HepG2 (cell line): ENCODE results near the gene SPNS3. TPM values are rescaled to one million over a fixed set of nuclear protein-coding genes. Genes with fewer than 3 reads are reported as not detected.

Source experiments
- MATR3 ChIP-seq: sonication (generic); formaldehyde crosslinking; IDR thresholded peaks from 2 replicates; pipeline ENCODE4 v1.4.0; 2020; ENCODE audit warnings: missing genetic modification reagents
- SAFB2 ChIP-seq: sonication (generic); formaldehyde crosslinking; IDR thresholded peaks from 2 replicates; pipeline ENCODE4 v1.5.1; 2020; ENCODE audit warnings: missing genetic modification reagents, low read depth, mild to moderate bottlenecking, borderline replicate concordance
- STAT5B ChIP-seq: sonication (generic); formaldehyde crosslinking; IDR thresholded peaks from 2 replicates; pipeline ENCODE4 v1.4.0; 2020; ENCODE audit warnings: missing genetic modification reagents
- ZNF446 ChIP-seq: sonication (generic); formaldehyde crosslinking; IDR thresholded peaks from 2 replicates; pipeline ENCODE4 v1.5.0; 2020; ENCODE audit warnings: mild to moderate bottlenecking, missing genetic modification reagents
- polyA plus RNA-seq, 8 experiments: library from polyadenylated mRNA; depleted of rRNA in 3 of 8; stranded (reverse) in 7 of 8; unstranded in 1 of 8; fragments of >200 nt; fragmentation: Illumina TruSeq in 4 of 8; extraction: Trizol in 4 of 8; gene quantifications; 2 replicates each; pipeline versions ENCODE4 v1.2.1 to v1.2.3, GENCODE V29; 2011 to 2016; ENCODE audit warnings: low read depth in 4 of 8, missing spikeins in 1 of 8, mixed read lengths in 1 of 8; ENCODE audit not compliant: insufficient read depth in 1 of 8
- total RNA-seq, 5 experiments: library from RNA; depleted of rRNA; stranded (reverse); fragments of >200 nt; fragmentation: Illumina TruSeq; extraction: Trizol; gene quantifications; 2 replicates each; pipeline ENCODE4 v1.2.3, GENCODE V29; 2016; ENCODE audit warnings: low read depth in 1 of 5
- TF ChIP-seq, protein P1 (sequence below), 2 experiments: fragments of 450-650 bp in 1 of 2; sonication (generic) in 1 of 2; formaldehyde crosslinking in 1 of 2; IDR thresholded peaks; 2 replicates each; pipeline versions ENCODE4 v1.6.1 to v1.8.0; 2016 to 2022; ENCODE audit warnings: antibody characterized with exemption in 1 of 2, mild to moderate bottlenecking in 1 of 2, missing genetic modification reagents in 1 of 2

Gene SPNS3
- total and polyA plus RNA-seq, 2 of the 13 experiments (the other 11 are each of a cell fraction or from before 2014, with no cell fraction given) = not detected

DNA sequence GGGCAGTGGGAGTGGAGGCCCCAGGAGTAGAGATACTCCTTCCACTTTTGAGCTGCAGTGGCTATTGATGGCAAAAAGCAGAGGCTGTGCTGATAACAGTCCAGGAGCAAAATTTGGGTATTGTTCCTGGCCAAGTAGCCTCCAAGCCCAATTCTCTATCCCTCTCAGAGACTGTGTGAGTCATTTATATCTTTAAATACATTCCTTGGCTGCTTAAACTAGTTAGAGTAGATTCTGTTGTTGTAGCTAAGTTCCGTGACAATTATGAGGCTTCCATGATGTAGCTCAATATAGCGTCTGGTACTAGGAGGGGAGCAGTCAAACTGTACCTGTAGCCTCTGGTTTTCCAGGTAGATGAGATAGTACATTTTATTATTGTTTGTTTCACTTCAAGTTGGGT, 47.3 kb upstream of the SPNS3 start (continued):
- TF ChIP-seq, protein P1, sequence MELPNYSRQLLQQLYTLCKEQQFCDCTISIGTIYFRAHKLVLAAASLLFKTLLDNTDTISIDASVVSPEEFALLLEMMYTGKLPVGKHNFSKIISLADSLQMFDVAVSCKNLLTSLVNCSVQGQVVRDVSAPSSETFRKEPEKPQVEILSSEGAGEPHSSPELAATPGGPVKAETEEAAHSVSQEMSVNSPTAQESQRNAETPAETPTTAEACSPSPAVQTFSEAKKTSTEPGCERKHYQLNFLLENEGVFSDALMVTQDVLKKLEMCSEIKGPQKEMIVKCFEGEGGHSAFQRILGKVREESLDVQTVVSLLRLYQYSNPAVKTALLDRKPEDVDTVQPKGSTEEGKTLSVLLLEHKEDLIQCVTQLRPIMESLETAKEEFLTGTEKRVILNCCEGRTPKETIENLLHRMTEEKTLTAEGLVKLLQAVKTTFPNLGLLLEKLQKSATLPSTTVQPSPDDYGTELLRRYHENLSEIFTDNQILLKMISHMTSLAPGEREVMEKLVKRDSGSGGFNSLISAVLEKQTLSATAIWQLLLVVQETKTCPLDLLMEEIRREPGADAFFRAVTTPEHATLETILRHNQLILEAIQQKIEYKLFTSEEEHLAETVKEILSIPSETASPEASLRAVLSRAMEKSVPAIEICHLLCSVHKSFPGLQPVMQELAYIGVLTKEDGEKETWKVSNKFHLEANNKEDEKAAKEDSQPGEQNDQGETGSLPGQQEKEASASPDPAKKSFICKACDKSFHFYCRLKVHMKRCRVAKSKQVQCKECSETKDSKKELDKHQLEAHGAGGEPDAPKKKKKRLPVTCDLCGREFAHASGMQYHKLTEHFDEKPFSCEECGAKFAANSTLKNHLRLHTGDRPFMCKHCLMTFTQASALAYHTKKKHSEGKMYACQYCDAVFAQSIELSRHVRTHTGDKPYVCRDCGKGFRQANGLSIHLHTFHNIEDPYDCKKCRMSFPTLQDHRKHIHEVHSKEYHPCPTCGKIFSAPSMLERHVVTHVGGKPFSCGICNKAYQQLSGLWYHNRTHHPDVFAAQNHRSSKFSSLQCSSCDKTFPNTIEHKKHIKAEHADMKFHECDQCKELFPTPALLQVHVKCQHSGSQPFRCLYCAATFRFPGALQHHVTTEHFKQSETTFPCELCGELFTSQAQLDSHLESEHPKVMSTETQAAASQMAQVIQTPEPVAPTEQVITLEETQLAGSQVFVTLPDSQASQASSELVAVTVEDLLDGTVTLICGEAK (IDR thresholded peaks at IDR 0.05) = no peak
- TF ChIP-seq, protein P1 (CRISPR knock-in tag; IDR thresholded peaks at IDR 0.05) = no peak
- TF ChIP-seq STAT5B (CRISPR knock-in tag) (no peak), ZNF446 (CRISPR knock-in tag) (no peak), SAFB2 (CRISPR knock-in tag) (no peak), MATR3 (CRISPR knock-in tag) (no peak)
